Keratinocyte (primary cell): ENCODE measurements around the gene KLHL5.

Source experiments
- CTCF ChIP-seq, 3 experiments: IDR thresholded peaks in 1 of 3; conservative IDR thresholded peaks in 1 of 3; optimal IDR thresholded peaks in 1 of 3; 2 replicates in 2 of 3; 3 replicates in 1 of 3; pipeline versions ENCODE3 to v1.5.1; 2011; ENCODE audit warnings: low read length in 3 of 3, mild to moderate bottlenecking in 3 of 3, moderate library complexity in 2 of 3, control low read depth in 1 of 3, inconsistent platforms in 1 of 3; ENCODE audit not compliant: insufficient read depth in 2 of 3; ENCODE audit errors: extremely low read depth in 1 of 3
- EZH2 ChIP-seq: IDR thresholded peaks from one replicate; pipeline ENCODE4 v1.6.1; 2012; ENCODE audit warnings: inconsistent platforms, mild to moderate bottlenecking, low read length, moderate library complexity

GRCh38 chr4:39014028-39014427 lies 48.0 kb upstream of the KLHL5 start:
- TF ChIP-seq CTCF (optimal IDR thresholded peaks at IDR 0.05 in 1 of 3, IDR thresholded peaks at IDR 0.05 in 1 of 3, conservative IDR thresholded peaks at IDR 0.05 in 1 of 3; ENCODE audit: extremely low read depth in 1 of 3, insufficient read depth in 2 of 3, low read length in 3 of 3): no peak
- TF ChIP-seq EZH2: no peak
